ENCODE data around the gene EIF3K. TPM values are rescaled to one million over a fixed set of nuclear protein-coding genes. Genes with fewer than 3 reads are reported as not detected.
A peak's percentile ranks its signal among the peaks of the same experiment; 100 is the strongest.

The EIF3K gene
- total RNA-seq, 4 donors from 2014 or later = 333 to 570 (median 446) TPM

DNA sequence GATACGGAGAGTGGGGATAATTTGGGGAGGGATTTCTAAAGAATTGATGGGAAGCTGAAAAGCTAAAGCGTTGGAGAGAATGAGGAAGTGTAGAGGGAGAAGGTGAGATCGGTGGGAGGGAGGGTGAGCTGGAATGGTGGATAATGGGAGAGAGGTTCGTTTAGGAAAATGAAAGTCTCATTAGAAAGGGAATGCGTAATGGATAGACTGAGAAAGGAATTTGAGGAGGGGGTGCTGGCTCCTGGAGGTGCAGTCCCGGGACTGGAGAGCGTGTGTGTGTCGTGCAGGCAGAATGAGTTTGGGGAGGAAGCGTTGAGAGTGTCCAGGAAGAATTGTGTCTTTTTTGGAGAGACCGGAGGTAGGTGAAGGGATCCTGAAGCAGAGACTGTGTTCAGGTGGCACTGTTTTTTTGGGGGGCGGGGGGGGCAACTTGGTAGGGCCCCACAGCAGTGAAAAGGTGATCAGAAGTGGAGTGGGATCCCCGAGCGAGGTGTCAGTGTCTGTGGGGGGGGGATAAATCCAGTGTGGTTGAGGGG is 29.8 kb downstream of the EIF3K start:
- H3K36me3 ChIP-seq = no peaks in the 10 kb centered on the region
- H3K27ac ChIP-seq (replicated peaks in 1 of 4) = peak overlapping the region; percentile 92 to 99 (median 98)
- peaks cover 46 to 54% (median 52%) of the 10 kb centered on the region in 4 donors for H3K4me1 ChIP-seq
- no peaks in the 10 kb centered on the region for H3K27me3 ChIP-seq
- under 1% methylated on average over 13 of the region's 13 CpGs for WGBS
- DNase-seq (ENCODE audit: extremely low spot score) = no peak
- no peaks in the 10 kb centered on the region for H3K9me3 ChIP-seq
- TF ChIP-seq POLR2A (IDR thresholded peaks at IDR 0.05; ENCODE audit: low read depth) (no peak), POLR2AphosphoS5 (IDR thresholded peaks at IDR 0.05) (peak; percentile 21 to 24)
- intact Hi-C loops (cut with DNase I) = loop anchor here (5.0 kb wide), 1 partner anchor 198 kb away; the partner anchor contains the start of gene HNRNPL
- H3K4me3 ChIP-seq = peak overlapping the region; percentile 97 to 100 (median 98)

DNA sequence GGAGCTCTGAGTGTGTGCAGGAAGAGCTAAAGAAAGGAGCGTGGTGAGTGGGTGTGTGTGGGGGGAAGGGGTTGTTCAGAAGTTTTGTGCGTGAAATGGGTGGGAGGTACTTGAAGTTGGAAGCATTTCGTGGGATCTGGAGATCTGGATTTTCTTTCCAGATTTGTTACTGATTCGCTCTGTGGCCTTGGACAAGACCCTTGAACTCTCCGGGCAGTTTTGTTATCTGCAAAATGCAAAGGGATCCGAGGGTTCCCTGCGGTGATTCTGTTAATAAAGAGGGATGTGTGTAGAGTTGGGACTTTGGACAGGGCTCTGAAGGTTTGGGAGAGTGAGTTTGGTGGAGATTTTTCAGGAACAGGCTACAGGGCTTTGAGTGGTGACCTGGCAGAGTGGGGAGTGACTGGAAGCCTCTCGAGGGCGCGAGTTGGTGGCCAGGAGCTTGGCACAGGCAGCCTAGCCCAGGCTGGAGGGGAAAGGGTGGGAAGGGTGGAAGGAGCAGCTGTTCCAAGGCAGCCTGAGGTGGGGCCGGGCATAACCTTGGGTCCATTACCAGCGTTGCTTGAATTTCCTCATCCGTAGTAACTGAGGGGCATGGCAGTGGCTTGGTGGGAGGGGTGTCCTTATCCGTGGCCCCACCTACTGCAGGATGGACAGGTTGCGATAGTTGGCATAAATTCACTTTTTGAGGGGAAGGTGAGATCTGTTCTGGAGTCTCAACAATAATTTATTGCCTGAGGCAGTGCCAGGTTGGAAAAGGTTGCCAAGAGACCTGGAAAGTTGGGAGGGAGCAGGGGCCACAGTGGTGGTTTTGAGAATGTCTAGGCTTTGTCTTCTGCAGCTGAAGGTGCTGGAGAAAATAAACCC is 30.6 kb downstream of the EIF3K start:
- peaks cover 53 to 61% (median 59%) of the 10 kb centered on the region in 4 donors for H3K4me1 ChIP-seq
- intact Hi-C loops (cut with DNase I) = loop anchor here (5.0 kb wide), 2 partner anchors 43 to 198 kb away; partner anchors contain the start of gene HNRNPL
- no peaks in the 10 kb centered on the region for H3K27me3 ChIP-seq
- no peaks in the 10 kb centered on the region for H3K9me3 ChIP-seq
- H3K4me3 ChIP-seq = peak overlapping the region; percentile 97 to 100 (median 98)
- 7% methylated on average over 15 of the region's 15 CpGs for WGBS
- peak overlapping the region; percentile 92 to 99 (median 98) for H3K27ac ChIP-seq (replicated peaks in 1 of 4)
- TF ChIP-seq POLR2AphosphoS5 (IDR thresholded peaks at IDR 0.05) = peak; percentile 69 to 81
- no peak for TF ChIP-seq POLR2A (IDR thresholded peaks at IDR 0.05; ENCODE audit: low read depth)
- TF ChIP-seq, protein P1, sequence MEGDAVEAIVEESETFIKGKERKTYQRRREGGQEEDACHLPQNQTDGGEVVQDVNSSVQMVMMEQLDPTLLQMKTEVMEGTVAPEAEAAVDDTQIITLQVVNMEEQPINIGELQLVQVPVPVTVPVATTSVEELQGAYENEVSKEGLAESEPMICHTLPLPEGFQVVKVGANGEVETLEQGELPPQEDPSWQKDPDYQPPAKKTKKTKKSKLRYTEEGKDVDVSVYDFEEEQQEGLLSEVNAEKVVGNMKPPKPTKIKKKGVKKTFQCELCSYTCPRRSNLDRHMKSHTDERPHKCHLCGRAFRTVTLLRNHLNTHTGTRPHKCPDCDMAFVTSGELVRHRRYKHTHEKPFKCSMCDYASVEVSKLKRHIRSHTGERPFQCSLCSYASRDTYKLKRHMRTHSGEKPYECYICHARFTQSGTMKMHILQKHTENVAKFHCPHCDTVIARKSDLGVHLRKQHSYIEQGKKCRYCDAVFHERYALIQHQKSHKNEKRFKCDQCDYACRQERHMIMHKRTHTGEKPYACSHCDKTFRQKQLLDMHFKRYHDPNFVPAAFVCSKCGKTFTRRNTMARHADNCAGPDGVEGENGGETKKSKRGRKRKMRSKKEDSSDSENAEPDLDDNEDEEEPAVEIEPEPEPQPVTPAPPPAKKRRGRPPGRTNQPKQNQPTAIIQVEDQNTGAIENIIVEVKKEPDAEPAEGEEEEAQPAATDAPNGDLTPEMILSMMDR (IDR thresholded peaks at IDR 0.05) = no peak
- TF ChIP-seq EP300 (IDR thresholded peaks at IDR 0.05) = no peak
- DNase-seq (ENCODE audit: extremely low spot score) = no peak
- H3K36me3 ChIP-seq = no peaks in the 10 kb centered on the region

- H3K27ac ChIP-seq (replicated peaks in 1 of 4) = peak overlapping the region; percentile 92 to 99 (median 98)
- no peaks in the 10 kb centered on the region for H3K36me3 ChIP-seq
- no peak for DNase-seq (ENCODE audit: extremely low spot score)
- H3K4me1 ChIP-seq = peaks cover 61 to 69% (median 67%) of the 10 kb centered on the region in 4 donors
- WGBS = 25% methylated on average over 8 of the region's 8 CpGs
- TF ChIP-seq, protein P1 (IDR thresholded peaks at IDR 0.05) = no peak
- TF ChIP-seq EP300 (IDR thresholded peaks at IDR 0.05) (no peak), POLR2AphosphoS5 (IDR thresholded peaks at IDR 0.05) (no peak), POLR2A (IDR thresholded peaks at IDR 0.05; ENCODE audit: low read depth) (no peak)
- intact Hi-C loops (cut with DNase I) = loop anchor here (5.0 kb wide), 1 partner anchor 42 kb away; no protein-coding TSS in a partner anchor
- peak overlapping the region; percentile 97 to 100 (median 98) for H3K4me3 ChIP-seq
- no peaks in the 10 kb centered on the region for H3K9me3 ChIP-seq
- no peaks in the 10 kb centered on the region for H3K27me3 ChIP-seq
Measured at GRCh38 chr19:38650172-38650775, 31.3 kb downstream of the EIF3K start.

DNA sequence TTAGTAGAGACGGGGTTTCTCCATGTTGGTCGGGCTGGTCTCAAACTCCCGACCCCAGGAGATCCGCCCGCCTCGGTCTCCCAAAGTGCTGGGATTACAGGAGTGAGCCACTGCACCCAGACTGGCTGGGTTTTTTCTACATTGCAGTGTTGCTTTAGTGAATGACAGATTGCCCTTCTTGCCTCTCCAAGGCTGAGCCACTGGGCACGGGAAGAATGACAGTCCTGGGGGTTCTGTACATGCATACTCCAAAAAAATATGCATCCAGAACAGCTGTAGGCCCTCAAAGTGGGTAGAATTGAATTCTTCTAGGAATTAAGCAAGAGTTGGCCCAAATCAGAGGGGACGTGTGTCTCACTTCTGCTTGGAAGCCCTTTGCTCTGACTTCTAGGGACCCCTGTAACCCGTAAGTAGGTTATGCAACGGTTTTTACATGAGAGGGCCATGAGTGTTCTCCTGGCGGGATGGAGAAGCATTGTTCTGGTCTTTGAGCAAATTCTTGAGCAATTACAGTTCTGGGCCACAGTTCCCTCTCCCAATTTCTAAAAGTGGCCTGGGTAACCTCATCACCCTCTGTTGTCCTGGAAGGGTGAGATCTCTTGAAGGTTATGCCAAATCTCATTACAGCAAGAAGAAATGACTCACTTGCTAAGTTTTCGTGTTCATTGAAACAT is 32.1 kb downstream of the EIF3K start:
- intact Hi-C loops (cut with DNase I) = loop anchor here (5.0 kb wide), 1 partner anchor 41 kb away; no protein-coding TSS in a partner anchor

More for the DNA sequence above, 32.1 kb downstream of the EIF3K start:
- H3K4me3 ChIP-seq = peak overlapping the region; percentile 97 to 100 (median 98)
- H3K36me3 ChIP-seq = no peaks in the 10 kb centered on the region
- peaks cover 69 to 76% (median 74%) of the 10 kb centered on the region in 4 donors for H3K4me1 ChIP-seq
- no peaks in the 10 kb centered on the region for H3K27me3 ChIP-seq
- no peaks in the 10 kb centered on the region for H3K9me3 ChIP-seq
- peak; percentile 61 to 86 for TF ChIP-seq POLR2AphosphoS5 (IDR thresholded peaks at IDR 0.05)
- no peak for TF ChIP-seq EP300 (IDR thresholded peaks at IDR 0.05)
- TF ChIP-seq, protein P1 (IDR thresholded peaks at IDR 0.05) = peak in 1 of 3 experiments; percentile 9
- no peak for TF ChIP-seq POLR2A (IDR thresholded peaks at IDR 0.05; ENCODE audit: low read depth)
- H3K27ac ChIP-seq (replicated peaks in 1 of 4) = peak overlapping the region; percentile 92 to 99 (median 98)
- WGBS = 50% methylated on average over 11 of the region's 12 CpGs
- no peak for DNase-seq (ENCODE audit: extremely low spot score)

Data from esophagus muscularis mucosa (tissue), 4 donors.